ENCODE data around the gene ZP1.

- TF ChIP-seq EZH2 (IDR thresholded peaks at IDR 0.05; ENCODE audit: insufficient read depth, poor library complexity, severe bottlenecking): no peak
- no peak for TF ChIP-seq EZH2phosphoT487 (IDR thresholded peaks at IDR 0.05; ENCODE audit: insufficient read depth, low read depth)
These were observed 52.0 kb downstream of the ZP1 start for GRCh38 chr11:60919320-60919719.

Data from GM23248 (cell line).